ENCODE data around the gene YBEY. TPM values are rescaled to one million over a fixed set of nuclear protein-coding genes. Genes with fewer than 3 reads are reported as not detected.
"Not testable (repeated sequence)": the region's sequence is repeated elsewhere in the genome, so short reads cannot be mapped to it uniquely, and the experiment has no call there.

YBEY gene, protein sequence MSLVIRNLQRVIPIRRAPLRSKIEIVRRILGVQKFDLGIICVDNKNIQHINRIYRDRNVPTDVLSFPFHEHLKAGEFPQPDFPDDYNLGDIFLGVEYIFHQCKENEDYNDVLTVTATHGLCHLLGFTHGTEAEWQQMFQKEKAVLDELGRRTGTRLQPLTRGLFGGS
- total RNA-seq: 10 to 100 TPM; 10.0 to 21.2 (median 19.3) TPM
- total RNA-seq (2013): 23.7 TPM
- 4.9 to 16.0 (median 9.9) reads per million in 29 experiments for total RNA-seq

DNA sequence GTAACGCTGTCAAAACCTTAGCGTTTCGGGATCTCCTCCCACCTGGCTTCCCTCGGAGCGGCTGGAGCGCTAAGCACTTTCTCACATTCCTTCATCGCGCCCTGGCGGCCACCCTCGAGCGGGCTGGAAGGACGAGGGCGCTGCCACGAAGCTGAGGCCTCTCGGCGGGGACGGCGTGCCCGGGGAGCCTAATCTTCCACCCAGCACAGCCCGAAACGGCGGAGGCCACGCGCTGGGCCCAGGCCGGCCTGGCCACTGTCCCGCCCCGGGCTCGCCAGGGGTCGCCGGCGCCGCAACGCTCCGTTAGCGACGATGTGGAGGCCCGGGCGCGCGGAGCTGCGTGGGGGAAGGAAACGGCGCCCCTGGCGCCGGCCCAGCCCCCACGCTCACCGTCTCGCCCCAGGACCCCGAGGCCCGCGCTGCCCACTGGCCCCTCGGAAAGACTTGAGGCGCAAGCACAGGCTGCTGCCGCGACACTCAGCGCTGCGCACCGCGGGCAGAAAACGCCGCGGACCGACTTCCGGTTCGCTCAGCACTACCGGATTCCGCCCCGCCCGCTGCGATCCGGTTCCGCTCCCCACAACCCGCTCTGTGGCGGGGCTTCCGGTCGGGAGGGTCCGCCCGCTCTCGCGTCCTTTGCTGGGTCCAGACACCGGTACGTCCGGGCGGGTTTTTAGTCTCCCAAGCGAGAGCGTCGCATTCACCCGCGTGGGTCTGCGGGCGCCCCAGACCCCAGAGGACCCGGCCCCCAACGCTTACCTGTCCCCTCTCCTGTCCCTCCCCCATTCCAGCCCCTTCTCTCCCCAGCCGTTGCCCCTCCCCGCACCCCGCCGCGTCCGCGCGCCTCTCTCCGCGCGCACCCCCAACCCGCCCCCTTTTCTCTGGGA is at the start of gene YBEY:
Gene YBEY, plus strand, starts transcription at position 582 of the 887 bp plus-strand sequence. CDS start 572 bp downstream, outside the sequence.
- H3K36me3 Mint-ChIP-seq: peaks cover 19% of the 10 kb centered on the region
- peak; percentile 90 for ATAC-seq (replicated peaks in 1 of 4)
- no peaks in the 10 kb centered on the region for H3K27me3 Mint-ChIP-seq
- no peaks in the 10 kb centered on the region for H3K27me3 ChIP-seq (replicated peaks in 1 of 2; ENCODE audit: control insufficient read depth in 2 of 2, extremely low read depth in 1 of 2, insufficient read depth in 2 of 2, low read length in 1 of 2)
- H3K4me1 ChIP-seq (ENCODE audit: control insufficient read depth in 1 of 2, extremely low read depth in 1 of 2, insufficient read depth in 2 of 2, low read length in 2 of 2): peaks cover 21 to 47% of the 10 kb centered on the region in 2 experiments
- CTCF ChIA-PET: interaction anchor here in 1 of 2 donors (0.5 to 1.8 kb wide), 2 partner anchors 143 to 169 kb away, joined by 4 to 10 read pairs; no protein-coding TSS in a partner anchor
- POLR2A ChIA-PET: no interaction called here
- peak; percentile 64 to 90 (median 77) for DNase-seq
- H3K9me3 Mint-ChIP-seq: no peaks in the 10 kb centered on the region
- WGBS (ENCODE audit: insufficient coverage): under 1% methylated on average over 100 of the region's 105 CpGs
- peaks cover 6 to 27% of the 10 kb centered on the region in 2 donors for H3K36me3 ChIP-seq (ENCODE audit: control insufficient read depth in 2 of 2, extremely low read depth in 1 of 2, insufficient read depth in 1 of 2, low read length in 1 of 2)
- H3K4me3 Mint-ChIP-seq: peak within 1 kb of the TSS; percentile 86 to 98 (median 93)
- H3K4me1 Mint-ChIP-seq: peaks cover 52 to 58% (median 53%) of the 10 kb centered on the region in 3 donors
- H3K27ac ChIP-seq (ENCODE audit: low read length): peak within 1 kb of the TSS; percentile 71
- H3K9me3 ChIP-seq: no peaks in the 10 kb centered on the region
- peak within 1 kb of the TSS; percentile 75 to 78 for H3K4me3 ChIP-seq (ENCODE audit: control insufficient read depth in 1 of 2, extremely low read depth in 1 of 2, low read length in 1 of 2)
- H3K27ac Mint-ChIP-seq: peak within 1 kb of the TSS; percentile 97 to 98

DNA sequence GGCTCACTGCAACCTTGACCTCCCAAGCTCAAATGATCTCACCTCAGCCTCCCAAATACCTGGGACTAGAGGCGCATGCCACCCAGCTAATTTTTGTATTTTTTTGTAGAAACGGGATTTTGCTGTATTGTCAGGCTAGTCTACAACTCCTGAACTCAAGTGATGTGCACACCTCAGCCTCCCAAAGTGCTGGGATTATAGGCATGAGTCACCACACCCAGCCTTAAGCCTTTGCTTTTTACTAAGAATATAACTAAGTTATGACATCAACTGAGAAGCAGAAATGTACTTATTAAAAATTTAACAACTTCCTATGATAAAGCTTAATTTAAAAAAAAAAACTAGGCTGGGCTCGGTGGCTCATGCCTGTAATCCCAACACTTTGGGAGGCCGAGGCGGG is 48.7 kb upstream of the YBEY start:
- WGBS (ENCODE audit: insufficient coverage): no CpG with 5 or more reads among the region's 5 CpGs
- peaks cover 70% of the 10 kb centered on the region for H3K36me3 Mint-ChIP-seq
- Histone ChIP-seq H3K4me1 (ENCODE audit: control insufficient read depth in 1 of 2, extremely low read depth in 1 of 2, insufficient read depth in 2 of 2, low read length in 2 of 2) (peaks cover 0 to 7% of the 10 kb centered on the region in 2 experiments), H3K9me3 (no peaks in the 10 kb centered on the region), H3K4me3 (ENCODE audit: control insufficient read depth in 1 of 2, extremely low read depth in 1 of 2, low read length in 1 of 2) (no peak overlapping the region), H3K36me3 (ENCODE audit: control insufficient read depth in 2 of 2, extremely low read depth in 1 of 2, insufficient read depth in 1 of 2, low read length in 1 of 2) (peaks cover 22 to 67% of the 10 kb centered on the region in 2 donors), H3K27me3 (replicated peaks in 1 of 2; ENCODE audit: control insufficient read depth in 2 of 2, extremely low read depth in 1 of 2, insufficient read depth in 2 of 2, low read length in 1 of 2) (no peaks in the 10 kb centered on the region), H3K27ac (ENCODE audit: low read length) (no peak overlapping the region)
- ATAC-seq (replicated peaks in 1 of 4) (no peak), DNase-seq (no peak)
- no peaks in the 10 kb centered on the region for H3K9me3 Mint-ChIP-seq
- H3K27me3 Mint-ChIP-seq: no peaks in the 10 kb centered on the region
- H3K4me3 Mint-ChIP-seq: no peak overlapping the region
- ChIA-PET POLR2A (no interaction called here), CTCF (no interaction called here)
- H3K4me1 Mint-ChIP-seq: peaks cover 4 to 21% (median 16%) of the 10 kb centered on the region in 3 donors
- no peak overlapping the region for H3K27ac Mint-ChIP-seq

DNA sequence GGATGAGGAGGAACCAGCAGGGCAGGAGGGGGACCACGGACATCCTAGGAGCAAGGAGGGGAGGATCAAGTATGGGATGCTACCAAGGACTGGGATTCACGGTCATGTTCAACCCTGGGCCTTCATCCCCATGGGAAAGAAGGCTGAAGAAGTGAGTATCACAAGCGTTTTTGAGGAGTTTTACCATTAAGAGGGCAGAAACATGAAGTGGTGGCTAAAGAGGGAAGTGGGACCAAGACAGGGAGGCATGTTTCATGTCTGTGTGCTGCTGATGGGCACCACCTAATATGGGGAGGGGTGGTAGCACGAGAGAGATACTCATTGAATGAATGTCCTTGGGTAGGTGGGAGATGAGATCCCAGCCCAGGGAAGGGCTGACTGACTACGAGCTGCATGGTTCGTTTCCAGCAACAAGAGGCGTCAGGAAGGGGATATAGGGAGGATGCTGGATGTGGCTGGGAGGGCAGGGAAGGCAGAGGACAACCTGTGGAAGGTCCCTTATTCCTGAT is 46.3 kb upstream of the YBEY start:
- peaks cover 22 to 82% of the 10 kb centered on the region in 2 donors for H3K36me3 ChIP-seq (ENCODE audit: control insufficient read depth in 2 of 2, extremely low read depth in 1 of 2, insufficient read depth in 1 of 2, low read length in 1 of 2)
- CTCF ChIA-PET: interaction anchor here in 1 of 2 donors (1.3 kb wide), 1 partner anchor 10 kb away, joined by 5 read pairs; no protein-coding TSS in a partner anchor
- H3K36me3 Mint-ChIP-seq: peaks cover 60% of the 10 kb centered on the region
- peaks cover 0 to 6% (median under 1%) of the 10 kb centered on the region in 3 donors for H3K4me1 Mint-ChIP-seq
- H3K27me3 ChIP-seq (replicated peaks in 1 of 2; ENCODE audit: control insufficient read depth in 2 of 2, extremely low read depth in 1 of 2, insufficient read depth in 2 of 2, low read length in 1 of 2): no peaks in the 10 kb centered on the region
- POLR2A ChIA-PET: no interaction called here
- H3K27ac Mint-ChIP-seq: peak overlapping the region in 1 of 2 donors; percentile 37
- 95% methylated on average over 6 of the region's 7 CpGs for WGBS (ENCODE audit: insufficient coverage)
- no peaks in the 10 kb centered on the region for H3K9me3 Mint-ChIP-seq
- H3K27me3 Mint-ChIP-seq: no peaks in the 10 kb centered on the region
- DNase-seq: no peak
- no peak for ATAC-seq (replicated peaks in 1 of 4)
- H3K4me3 ChIP-seq (ENCODE audit: control insufficient read depth in 1 of 2, extremely low read depth in 1 of 2, low read length in 1 of 2): no peak overlapping the region
- H3K4me3 Mint-ChIP-seq: no peak overlapping the region
- no peaks in the 10 kb centered on the region for H3K4me1 ChIP-seq (ENCODE audit: control insufficient read depth in 1 of 2, extremely low read depth in 1 of 2, insufficient read depth in 2 of 2, low read length in 2 of 2)
- H3K9me3 ChIP-seq: no peaks in the 10 kb centered on the region
- H3K27ac ChIP-seq (ENCODE audit: low read length): no peak overlapping the region

DNA sequence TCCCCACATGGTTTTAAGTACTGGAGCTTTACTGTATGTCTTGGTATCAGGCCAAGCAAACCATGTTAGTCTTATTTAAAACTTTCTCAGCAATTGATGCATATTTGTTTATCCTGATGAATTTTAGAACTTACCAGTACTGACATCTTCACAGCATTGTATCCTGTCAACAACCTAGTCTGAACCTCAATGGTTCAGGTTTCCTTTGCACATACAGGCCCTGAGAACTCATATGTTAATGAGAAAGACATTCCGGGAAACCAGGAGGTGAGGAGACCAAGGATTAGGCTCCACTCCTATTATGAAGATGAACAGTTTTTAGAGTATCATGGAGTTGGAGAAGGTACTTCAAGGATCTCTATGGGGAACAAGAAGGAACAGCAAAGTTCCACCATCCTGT is 44.6 kb upstream of the YBEY start:
- ATAC-seq (replicated peaks in 1 of 4); H3K4me3 Mint-ChIP-seq; POLR2A ChIA-PET; H3K4me1 ChIP-seq (ENCODE audit: control insufficient read depth in 1 of 2, extremely low read depth in 1 of 2, insufficient read depth in 2 of 2, low read length in 2 of 2); H3K4me3 ChIP-seq (ENCODE audit: control insufficient read depth in 1 of 2, extremely low read depth in 1 of 2, low read length in 1 of 2); H3K9me3 ChIP-seq; H3K9me3 Mint-ChIP-seq; H3K27ac Mint-ChIP-seq; H3K27ac ChIP-seq (ENCODE audit: low read length); DNase-seq; H3K4me1 Mint-ChIP-seq; H3K27me3 ChIP-seq (replicated peaks in 1 of 2; ENCODE audit: control insufficient read depth in 2 of 2, extremely low read depth in 1 of 2, insufficient read depth in 2 of 2, low read length in 1 of 2); H3K27me3 Mint-ChIP-seq: not testable (repeated sequence)
- WGBS (ENCODE audit: insufficient coverage): no CpG with 5 or more reads among the region's 1 CpG
- H3K36me3 Mint-ChIP-seq: peaks cover 56% of the 10 kb centered on the region
- peaks cover 22 to 81% of the 10 kb centered on the region in 2 donors for H3K36me3 ChIP-seq (ENCODE audit: control insufficient read depth in 2 of 2, extremely low read depth in 1 of 2, insufficient read depth in 1 of 2, low read length in 1 of 2)
- CTCF ChIA-PET: interaction anchor here in 1 of 2 donors (0.6 kb wide), 1 partner anchor 84 kb away, joined by 3 read pairs; no protein-coding TSS in a partner anchor

DNA sequence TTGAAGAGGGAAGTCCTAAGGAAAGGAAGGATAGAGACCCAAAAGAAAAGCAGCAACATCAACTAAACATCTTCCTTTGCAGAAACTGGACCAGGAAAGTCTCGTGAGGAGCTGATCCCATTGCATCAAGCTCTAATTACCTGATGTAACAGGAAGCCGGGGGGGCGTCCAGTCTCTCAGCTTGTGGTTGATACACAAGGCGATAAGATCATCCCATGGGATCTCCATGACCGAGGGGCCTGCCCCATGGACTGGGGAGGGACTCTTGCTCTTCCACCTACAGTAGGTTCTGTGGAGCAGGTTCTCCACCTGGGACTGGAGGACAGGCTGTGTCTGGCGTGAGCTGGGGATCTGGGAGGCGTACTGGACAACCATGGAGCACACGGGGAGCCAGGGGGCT is 42.8 kb upstream of the YBEY start:
- peaks cover 60% of the 10 kb centered on the region for H3K36me3 Mint-ChIP-seq
- H3K9me3 Mint-ChIP-seq: no peaks in the 10 kb centered on the region
- H3K4me1 Mint-ChIP-seq: peaks cover 0 to 6% (median 2%) of the 10 kb centered on the region in 3 donors
- H3K27me3 Mint-ChIP-seq: no peaks in the 10 kb centered on the region
- WGBS (ENCODE audit: insufficient coverage): 100% methylated on average over 5 of the region's 8 CpGs
- no peak overlapping the region for H3K4me3 ChIP-seq (ENCODE audit: control insufficient read depth in 1 of 2, extremely low read depth in 1 of 2, low read length in 1 of 2)
- H3K27ac Mint-ChIP-seq: peak overlapping the region; percentile 39 to 48
- POLR2A ChIA-PET: interaction anchor here in 1 of 2 donors (0.6 kb wide), 1 partner anchor 30 kb away, joined by 5 read pairs; no protein-coding TSS in a partner anchor
- no peaks in the 10 kb centered on the region for H3K4me1 ChIP-seq (ENCODE audit: control insufficient read depth in 1 of 2, extremely low read depth in 1 of 2, insufficient read depth in 2 of 2, low read length in 2 of 2)
- CTCF ChIA-PET: no interaction called here
- no peak for DNase-seq
- no peak overlapping the region for H3K4me3 Mint-ChIP-seq
- no peaks in the 10 kb centered on the region for H3K9me3 ChIP-seq
- H3K36me3 ChIP-seq (ENCODE audit: control insufficient read depth in 2 of 2, extremely low read depth in 1 of 2, insufficient read depth in 1 of 2, low read length in 1 of 2): peaks cover 25 to 93% of the 10 kb centered on the region in 2 donors
- no peaks in the 10 kb centered on the region for H3K27me3 ChIP-seq (replicated peaks in 1 of 2; ENCODE audit: control insufficient read depth in 2 of 2, extremely low read depth in 1 of 2, insufficient read depth in 2 of 2, low read length in 1 of 2)
- H3K27ac ChIP-seq (ENCODE audit: low read length): no peak overlapping the region
- no peak for ATAC-seq (replicated peaks in 1 of 4)

DNA sequence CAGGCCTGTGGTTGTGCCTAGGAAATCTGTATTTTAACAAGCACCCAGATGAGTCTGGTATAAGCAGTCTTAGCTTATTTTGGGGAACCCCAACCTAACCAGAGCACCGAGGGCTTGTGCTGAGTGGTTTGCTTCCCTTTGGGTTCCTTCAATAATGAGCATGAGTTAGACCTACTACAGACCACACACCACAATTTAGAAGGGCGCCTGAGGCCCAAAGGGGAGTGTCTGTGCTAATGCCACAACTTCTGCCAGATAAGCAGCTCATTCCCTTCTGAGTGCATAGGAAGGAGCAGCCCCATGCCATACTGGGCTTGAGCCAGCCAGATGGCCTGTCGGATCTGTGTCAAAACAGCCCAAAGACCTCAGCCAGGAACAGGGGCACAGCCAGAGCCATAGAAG is 42.2 kb upstream of the YBEY start:
- Histone ChIP-seq H3K27me3 (replicated peaks in 1 of 2; ENCODE audit: control insufficient read depth in 2 of 2, extremely low read depth in 1 of 2, insufficient read depth in 2 of 2, low read length in 1 of 2) (no peaks in the 10 kb centered on the region), H3K4me1 (ENCODE audit: control insufficient read depth in 1 of 2, extremely low read depth in 1 of 2, insufficient read depth in 2 of 2, low read length in 2 of 2) (no peaks in the 10 kb centered on the region), H3K36me3 (ENCODE audit: control insufficient read depth in 2 of 2, extremely low read depth in 1 of 2, insufficient read depth in 1 of 2, low read length in 1 of 2) (peaks cover 23 to 89% of the 10 kb centered on the region in 2 donors), H3K27ac (ENCODE audit: low read length) (no peak overlapping the region), H3K9me3 (no peaks in the 10 kb centered on the region), H3K4me3 (ENCODE audit: control insufficient read depth in 1 of 2, extremely low read depth in 1 of 2, low read length in 1 of 2) (no peak overlapping the region)
- peaks cover 62% of the 10 kb centered on the region for H3K36me3 Mint-ChIP-seq
- ChIA-PET CTCF (no interaction called here), POLR2A (no interaction called here)
- H3K27me3 Mint-ChIP-seq: no peaks in the 10 kb centered on the region
- no peaks in the 10 kb centered on the region for H3K9me3 Mint-ChIP-seq
- 97% methylated on average over 2 of the region's 3 CpGs for WGBS (ENCODE audit: insufficient coverage)
- no peak overlapping the region for H3K27ac Mint-ChIP-seq
- no peak for DNase-seq
- H3K4me1 Mint-ChIP-seq: peaks cover 2 to 8% (median 2%) of the 10 kb centered on the region in 3 donors
- no peak overlapping the region for H3K4me3 Mint-ChIP-seq
- no peak for ATAC-seq (replicated peaks in 1 of 4)

Data from T-cell (primary cell).